ENCODE results near the gene AFF3. TPM values are rescaled to one million over a fixed set of nuclear protein-coding genes. Genes with fewer than 3 reads are reported as not detected.
A peak's percentile ranks its signal among the peaks of the same experiment; 100 is the strongest.

AFF3 gene
- total and polyA plus RNA-seq, 2 donors (not counting 1 experiment from before 2014, with no cell fraction given): 0.50 to 2.5 TPM

DNA sequence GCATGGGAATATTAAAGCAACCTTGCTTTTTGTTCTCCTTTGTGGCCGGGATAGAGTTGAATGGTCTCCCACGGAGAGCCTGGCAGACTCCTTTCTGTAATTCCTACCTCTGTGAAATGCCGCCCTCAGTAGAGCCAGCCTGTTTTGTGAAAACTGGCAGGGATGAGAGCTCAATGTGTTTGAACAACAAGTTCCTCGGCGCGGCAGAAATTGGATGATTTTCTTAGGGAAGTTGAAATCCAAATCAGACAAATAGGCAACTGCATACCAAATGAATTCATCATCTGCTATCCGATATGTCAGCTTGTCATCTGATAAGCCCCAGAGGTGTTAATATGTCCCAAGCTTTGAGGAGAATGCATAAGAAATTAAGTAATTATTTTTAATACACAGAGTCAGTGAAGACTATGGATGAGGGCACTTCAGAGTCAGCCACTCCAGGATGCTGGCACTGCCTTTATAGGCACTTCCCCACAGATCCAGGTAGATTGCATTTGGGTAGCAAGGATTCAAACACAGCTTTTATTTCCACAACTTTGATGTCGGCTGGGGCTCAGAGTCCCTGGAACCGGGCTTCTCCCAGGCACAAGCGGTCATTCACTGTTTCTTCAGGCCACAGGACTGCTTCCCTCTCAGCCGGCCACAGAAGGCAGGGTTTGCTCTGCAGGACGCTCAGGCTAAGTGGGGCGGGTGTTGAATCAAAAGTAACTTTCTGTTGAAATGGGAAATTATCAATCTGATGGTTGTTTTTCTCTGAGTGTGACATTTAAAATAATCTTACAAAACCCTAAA is 569.8 kb downstream of the AFF3 start:
- Histone ChIP-seq H3K9me3 (ENCODE audit: control insufficient read depth, insufficient read depth, low read depth, low read length) (no peaks in the 10 kb centered on the region), H3K79me2 (ENCODE audit: control insufficient read depth, insufficient read depth, low read length) (no peaks in the 10 kb centered on the region), H3K36me3 (ENCODE audit: control insufficient read depth, insufficient read depth, low read length) (no peaks in the 10 kb centered on the region), H2AFZ (ENCODE audit: low read length) (no peak overlapping the region), H3K27me3 (ENCODE audit: control insufficient read depth, insufficient read depth, low read length) (no peaks in the 10 kb centered on the region), H3K4me2 (ENCODE audit: extremely low read depth, insufficient read depth, low read length) (no peak overlapping the region), H4K20me1 (ENCODE audit: control insufficient read depth, extremely low read depth, insufficient read depth, low read length) (no peaks in the 10 kb centered on the region), H3K4me1 (ENCODE audit: control insufficient read depth, extremely low read depth, insufficient read depth, low read length) (no peaks in the 10 kb centered on the region), H3K27ac (ENCODE audit: insufficient read depth, low read length) (no peak overlapping the region), H3K9ac (ENCODE audit: insufficient read depth, low read length) (no peak overlapping the region), H3K4me3 (replicated peaks in 1 of 4; ENCODE audit: control extremely low read depth in 1 of 4, insufficient read depth in 1 of 4, low read depth in 3 of 4, low read length in 4 of 4) (no peak overlapping the region)
- DNase-seq (ENCODE audit: low read depth in 2 of 2): peak in 1 of 2 donors; percentile 44
- no peak for TF ChIP-seq EZH2 (IDR thresholded peaks at IDR 0.05; ENCODE audit: low read length, missing control alignments)
- TF ChIP-seq, protein P1, sequence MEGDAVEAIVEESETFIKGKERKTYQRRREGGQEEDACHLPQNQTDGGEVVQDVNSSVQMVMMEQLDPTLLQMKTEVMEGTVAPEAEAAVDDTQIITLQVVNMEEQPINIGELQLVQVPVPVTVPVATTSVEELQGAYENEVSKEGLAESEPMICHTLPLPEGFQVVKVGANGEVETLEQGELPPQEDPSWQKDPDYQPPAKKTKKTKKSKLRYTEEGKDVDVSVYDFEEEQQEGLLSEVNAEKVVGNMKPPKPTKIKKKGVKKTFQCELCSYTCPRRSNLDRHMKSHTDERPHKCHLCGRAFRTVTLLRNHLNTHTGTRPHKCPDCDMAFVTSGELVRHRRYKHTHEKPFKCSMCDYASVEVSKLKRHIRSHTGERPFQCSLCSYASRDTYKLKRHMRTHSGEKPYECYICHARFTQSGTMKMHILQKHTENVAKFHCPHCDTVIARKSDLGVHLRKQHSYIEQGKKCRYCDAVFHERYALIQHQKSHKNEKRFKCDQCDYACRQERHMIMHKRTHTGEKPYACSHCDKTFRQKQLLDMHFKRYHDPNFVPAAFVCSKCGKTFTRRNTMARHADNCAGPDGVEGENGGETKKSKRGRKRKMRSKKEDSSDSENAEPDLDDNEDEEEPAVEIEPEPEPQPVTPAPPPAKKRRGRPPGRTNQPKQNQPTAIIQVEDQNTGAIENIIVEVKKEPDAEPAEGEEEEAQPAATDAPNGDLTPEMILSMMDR (conservative IDR thresholded peaks at IDR 0.05 in 1 of 2, IDR thresholded peaks at IDR 0.05 in 1 of 2; ENCODE audit: low read depth in 1 of 2, low read length in 2 of 2): no peak

DNA sequence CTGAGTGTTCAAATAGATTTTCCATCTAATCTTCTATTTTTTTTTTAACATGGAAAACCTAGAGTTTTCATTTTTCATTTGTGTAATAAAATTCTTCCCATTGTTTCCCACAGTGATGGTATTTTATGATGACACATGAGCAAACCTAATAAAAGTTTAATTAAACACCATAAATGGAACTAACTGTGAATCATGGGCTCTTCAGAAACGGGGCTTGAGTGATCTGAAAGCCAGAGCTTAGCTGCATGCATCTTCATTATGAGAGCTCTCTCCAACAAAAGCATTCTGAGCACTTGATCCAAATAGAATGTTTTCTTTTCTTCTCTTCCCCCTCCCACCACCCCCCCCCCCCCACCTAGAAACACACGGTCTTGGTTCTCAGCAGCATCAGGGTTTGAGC is 570.4 kb downstream of the AFF3 start:
- Histone ChIP-seq H4K20me1 (ENCODE audit: control insufficient read depth, extremely low read depth, insufficient read depth, low read length) (no peaks in the 10 kb centered on the region), H3K36me3 (ENCODE audit: control insufficient read depth, insufficient read depth, low read length) (no peaks in the 10 kb centered on the region), H3K4me3 (replicated peaks in 1 of 4; ENCODE audit: control extremely low read depth in 1 of 4, insufficient read depth in 1 of 4, low read depth in 3 of 4, low read length in 4 of 4) (no peak overlapping the region), H3K9ac (ENCODE audit: insufficient read depth, low read length) (no peak overlapping the region), H3K27me3 (ENCODE audit: control insufficient read depth, insufficient read depth, low read length) (no peaks in the 10 kb centered on the region), H3K79me2 (ENCODE audit: control insufficient read depth, insufficient read depth, low read length) (no peaks in the 10 kb centered on the region), H3K4me1 (ENCODE audit: control insufficient read depth, extremely low read depth, insufficient read depth, low read length) (no peaks in the 10 kb centered on the region), H3K4me2 (ENCODE audit: extremely low read depth, insufficient read depth, low read length) (no peak overlapping the region), H3K27ac (ENCODE audit: insufficient read depth, low read length) (no peak overlapping the region), H2AFZ (ENCODE audit: low read length) (no peak overlapping the region), H3K9me3 (ENCODE audit: control insufficient read depth, insufficient read depth, low read depth, low read length) (no peaks in the 10 kb centered on the region)
- DNase-seq (ENCODE audit: low read depth in 2 of 2): peak in 1 of 2 donors; percentile 44
- TF ChIP-seq EZH2 (IDR thresholded peaks at IDR 0.05; ENCODE audit: low read length, missing control alignments): no peak
- TF ChIP-seq, protein P1 (conservative IDR thresholded peaks at IDR 0.05 in 1 of 2, IDR thresholded peaks at IDR 0.05 in 1 of 2; ENCODE audit: low read depth in 1 of 2, low read length in 2 of 2): no peak

DNA sequence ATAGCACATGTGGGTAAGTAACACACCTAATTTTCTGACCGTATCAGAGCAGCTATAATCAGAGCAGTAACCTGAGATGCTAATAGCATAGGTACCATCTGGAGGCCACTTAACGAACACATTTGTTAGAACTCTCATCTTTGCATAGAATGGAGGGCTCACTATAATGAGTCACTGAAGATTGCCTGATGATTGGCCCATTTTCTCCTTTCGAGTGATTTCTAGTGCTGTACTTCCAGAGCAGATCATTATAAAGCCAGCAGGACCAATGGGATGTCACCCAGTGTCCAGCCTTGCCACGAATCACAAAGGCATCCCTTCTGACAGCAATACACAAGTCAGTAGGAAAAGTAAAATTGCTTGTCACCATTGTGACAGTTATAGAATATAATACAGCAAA is 570.9 kb downstream of the AFF3 start:
- no peaks in the 10 kb centered on the region for H3K9me3 ChIP-seq (ENCODE audit: control insufficient read depth, insufficient read depth, low read depth, low read length)
- H3K9ac ChIP-seq (ENCODE audit: insufficient read depth, low read length): no peak overlapping the region
- no peaks in the 10 kb centered on the region for H3K4me1 ChIP-seq (ENCODE audit: control insufficient read depth, extremely low read depth, insufficient read depth, low read length)
- no peak overlapping the region for H3K4me2 ChIP-seq (ENCODE audit: extremely low read depth, insufficient read depth, low read length)
- TF ChIP-seq, protein P1 (conservative IDR thresholded peaks at IDR 0.05 in 1 of 2, IDR thresholded peaks at IDR 0.05 in 1 of 2; ENCODE audit: low read depth in 1 of 2, low read length in 2 of 2): no peak
- no peak for TF ChIP-seq EZH2 (IDR thresholded peaks at IDR 0.05; ENCODE audit: low read length, missing control alignments)
- H3K36me3 ChIP-seq (ENCODE audit: control insufficient read depth, insufficient read depth, low read length): no peaks in the 10 kb centered on the region
- no peaks in the 10 kb centered on the region for H3K79me2 ChIP-seq (ENCODE audit: control insufficient read depth, insufficient read depth, low read length)
- no peak overlapping the region for H2AFZ ChIP-seq (ENCODE audit: low read length)
- no peaks in the 10 kb centered on the region for H3K27me3 ChIP-seq (ENCODE audit: control insufficient read depth, insufficient read depth, low read length)
- H3K27ac ChIP-seq (ENCODE audit: insufficient read depth, low read length): no peak overlapping the region
- DNase-seq (ENCODE audit: low read depth in 2 of 2): peak in 1 of 2 donors; percentile 48
- no peaks in the 10 kb centered on the region for H4K20me1 ChIP-seq (ENCODE audit: control insufficient read depth, extremely low read depth, insufficient read depth, low read length)
- H3K4me3 ChIP-seq (replicated peaks in 1 of 4; ENCODE audit: control extremely low read depth in 1 of 4, insufficient read depth in 1 of 4, low read depth in 3 of 4, low read length in 4 of 4): no peak overlapping the region

Measured in fibroblast of lung (primary cell).